ENCODE results near the gene PLEK. TPM values are rescaled to one million over a fixed set of nuclear protein-coding genes. Genes with fewer than 3 reads are reported as not detected.

PLEK gene, protein sequence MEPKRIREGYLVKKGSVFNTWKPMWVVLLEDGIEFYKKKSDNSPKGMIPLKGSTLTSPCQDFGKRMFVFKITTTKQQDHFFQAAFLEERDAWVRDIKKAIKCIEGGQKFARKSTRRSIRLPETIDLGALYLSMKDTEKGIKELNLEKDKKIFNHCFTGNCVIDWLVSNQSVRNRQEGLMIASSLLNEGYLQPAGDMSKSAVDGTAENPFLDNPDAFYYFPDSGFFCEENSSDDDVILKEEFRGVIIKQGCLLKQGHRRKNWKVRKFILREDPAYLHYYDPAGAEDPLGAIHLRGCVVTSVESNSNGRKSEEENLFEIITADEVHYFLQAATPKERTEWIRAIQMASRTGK
- 397 and 442 TPM in 2 replicates for total RNA-seq (2013; cell fraction: nucleolus; rRNA removed)
- total RNA-seq (2014; rRNA removed) (270 and 329 TPM in 2 replicates), total RNA-seq (2014; rRNA removed; fragmentation: Illumina TruSeq; extraction: Trizol) (371 and 378 TPM in 2 replicates), total RNA-seq (2021) (319 and 335 TPM in 2 replicates), polyA plus RNA-seq (2011; rRNA removed) (804 and 985 TPM in 2 replicates), polyA plus RNA-seq (2014; fragmentation: Illumina TruSeq; extraction: Trizol) (466 and 545 TPM in 2 replicates), polyA plus RNA-seq (2014; fragmentation: Nextera tagmentation; extraction: Ambion mirVana) (100 to 1,000 TPM; 410 to 617 TPM), polyA plus RNA-seq (2014; rRNA removed) (283 and 353 TPM in 2 replicates), polyA plus RNA-seq (2016; fragmentation: Nextera tagmentation; extraction: Ambion mirVana) (100 to 1,000 TPM; 229 to 238 TPM), polyA minus RNA-seq (2011; rRNA and poly(A)+ RNA removed) (394 and 411 TPM in 2 replicates), Bru-seq, nascent RNA (percentile 99 among the genes with signal in this experiment), BruChase-seq, experiment 1, labeled RNA remaining after a 6-hour chase (percentile 98 among the genes with signal in this experiment), BruChase-seq, experiment 2, labeled RNA remaining after a 2-hour chase (percentile 99 among the genes with signal in this experiment)
- 166 TPM for polyA plus RNA-seq (2011; ENCODE audit: low read depth)
- 433 and 504 TPM in 2 replicates for polyA plus RNA-seq (2011; cell fraction: cytosol; rRNA removed)
- 396 and 451 TPM in 2 replicates for polyA plus RNA-seq (2011; cell fraction: nucleus; rRNA removed)
- polyA plus RNA-seq (2012), result 204 and 209 TPM in 2 replicates
- 150 and 184 TPM in 2 replicates for polyA minus RNA-seq (2011; cell fraction: cytosol; rRNA and poly(A)+ RNA removed)
- 97.7 and 128 TPM in 2 replicates for polyA minus RNA-seq (2011; cell fraction: nucleus; rRNA and poly(A)+ RNA removed)
- long read RNA-seq, experiment 1, transcript PLEK-201 (9 exons, 2,869 nt), result major isoform, 559 of 671 reads
- long read RNA-seq, experiment 1, transcript PLEK-202 (4 exons, 742 nt), result minor isoform, 15 of 671 reads
- long read RNA-seq, experiment 1, partial matches to known transcripts, result 67 of 671 reads
- long read RNA-seq, experiment 1, other reads (novel, unspliced or antisense), result 30 of 671 reads
- long read RNA-seq, experiment 2, transcript PLEK-202 (4 exons, 742 nt), result minor isoform, 106 of 5,335 reads
- long read RNA-seq, experiment 2, transcript PLEK-201 (9 exons, 2,869 nt), result major isoform, 4,730 of 5,335 reads
- long read RNA-seq, experiment 2, partial matches to known transcripts, result 283 of 5,335 reads
- long read RNA-seq, experiment 2, other reads (novel, unspliced or antisense), result 216 of 5,335 reads

DNA sequence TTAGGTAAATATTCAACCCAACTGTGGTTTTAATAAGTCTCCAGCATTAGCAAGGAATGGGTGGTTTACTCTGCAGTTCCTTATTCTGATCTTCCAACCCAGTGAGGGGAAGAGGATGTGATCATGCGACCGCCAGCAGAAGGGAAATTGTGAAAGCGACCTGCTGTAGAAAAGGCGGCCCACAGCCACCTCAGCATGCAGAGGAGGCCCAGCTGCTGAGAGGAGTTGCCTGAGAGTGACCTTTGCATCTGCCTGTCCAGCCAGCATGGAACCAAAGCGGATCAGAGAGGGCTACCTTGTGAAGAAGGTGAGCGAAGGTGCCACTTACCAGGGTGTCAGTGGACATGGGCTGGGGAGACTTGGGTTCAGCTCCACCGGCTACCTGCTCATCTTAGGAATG lies at the start of gene PLEK:
PLEK (plus strand) TSS at position 196 of the 400 bp plus-strand sequence; CDS start at position 266, 70 bp downstream.
- SMC1A ChIA-PET (ENCODE audit: uncharacterized antibody, unreplicated experiment), result interaction anchor here (0.7 to 10.7 kb wide), 12 partner anchors 8 to 101 kb away, joined by 3 to 166 read pairs (median 6); no protein-coding TSS in a partner anchor
- no peak for FAIRE-seq
- Histone ChIP-seq H3K4me2 (ENCODE audit: control insufficient read depth, insufficient read depth) (peak within 1 kb of the TSS; percentile 94), H3K27ac (ENCODE audit: control insufficient read depth, insufficient read depth) (peak within 1 kb of the TSS; percentile 94), H3K4me3 (peak within 1 kb of the TSS; percentile 84), H3K9me3 (replicated peaks; ENCODE audit: control insufficient read depth, insufficient read depth, low read length) (no peaks in the 10 kb centered on the region; the same call in 2 of the 3 replicates), H2AFZ (ENCODE audit: control insufficient read depth, low read depth, low read length) (peak within 1 kb of the TSS; percentile 67), H3K4me1 (ENCODE audit: control insufficient read depth, insufficient read depth, low read length) (peaks cover 23% of the 10 kb centered on the region), H3K36me3 (ENCODE audit: control insufficient read depth in 2 of 2, insufficient read depth in 2 of 2, low read length in 1 of 2) (no peaks in the 10 kb centered on the region; a peak in 1 of 4 replicates), H3K9ac (ENCODE audit: control insufficient read depth, insufficient read depth, low read length) (peak within 1 kb of the TSS; percentile 96), H3K79me2 (ENCODE audit: control insufficient read depth, insufficient read depth, low read length) (peaks cover 76% of the 10 kb centered on the region), H3K27me3 (replicated peaks in 1 of 2; ENCODE audit: control insufficient read depth in 2 of 2, insufficient read depth in 2 of 2, low read length in 1 of 2) (no peaks in the 10 kb centered on the region), H4K20me1 (ENCODE audit: control insufficient read depth, insufficient read depth) (no peaks in the 10 kb centered on the region)
- 2% methylated on average over 7 of the region's 7 CpGs for WGBS (ENCODE audit: insufficient coverage, insufficient replicate concordance, low lambda C conversion rate, missing lambda C conversion rate)
- BruUV-seq (replicated peaks), result no TSS peak
- in situ Hi-C loops (cut with MboI) (no loop called here), intact Hi-C loops (cut with micrococcal nuclease; ENCODE audit: unreplicated experiment) (loop anchor here (5.0 kb wide), 1 partner anchor 113 kb away; the partner anchor contains the start of gene PPP3R1)
- RAD21 ChIA-PET (ENCODE audit: unreplicated experiment), result interaction anchor here (0.9 to 7.5 kb wide), 10 partner anchors 9 to 113 kb away, joined by 3 to 83 read pairs (median 9); partner anchors contain the start of gene PPP3R1
- peak; percentile 73 for ATAC-seq
- CTCF ChIA-PET, result interaction anchor here (1.2 to 5.2 kb wide), 12 partner anchors 9 to 243 kb away, joined by 3 to 39 read pairs (median 6); no protein-coding TSS in a partner anchor
- no peak for DNase-seq (ENCODE audit: low read depth, low spot score)
- POLR2A ChIA-PET, result interaction anchor here (1.0 to 5.8 kb wide), 7 partner anchors 14 to 75 kb away, joined by 3 to 53 read pairs (median 10); no protein-coding TSS in a partner anchor
- TF ChIP-seq, protein P1, sequence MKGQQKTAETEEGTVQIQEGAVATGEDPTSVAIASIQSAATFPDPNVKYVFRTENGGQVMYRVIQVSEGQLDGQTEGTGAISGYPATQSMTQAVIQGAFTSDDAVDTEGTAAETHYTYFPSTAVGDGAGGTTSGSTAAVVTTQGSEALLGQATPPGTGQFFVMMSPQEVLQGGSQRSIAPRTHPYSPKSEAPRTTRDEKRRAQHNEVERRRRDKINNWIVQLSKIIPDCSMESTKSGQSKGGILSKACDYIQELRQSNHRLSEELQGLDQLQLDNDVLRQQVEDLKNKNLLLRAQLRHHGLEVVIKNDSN (IDR thresholded peaks at IDR 0.05; ENCODE audit: borderline replicate concordance, extremely low read length, insufficient read depth, low read depth, low read length), result no peak
- no peak for TF ChIP-seq TBL1XR1 (IDR thresholded peaks at IDR 0.05; ENCODE audit: low read depth, low read length)
- TF ChIP-seq, protein P2, sequence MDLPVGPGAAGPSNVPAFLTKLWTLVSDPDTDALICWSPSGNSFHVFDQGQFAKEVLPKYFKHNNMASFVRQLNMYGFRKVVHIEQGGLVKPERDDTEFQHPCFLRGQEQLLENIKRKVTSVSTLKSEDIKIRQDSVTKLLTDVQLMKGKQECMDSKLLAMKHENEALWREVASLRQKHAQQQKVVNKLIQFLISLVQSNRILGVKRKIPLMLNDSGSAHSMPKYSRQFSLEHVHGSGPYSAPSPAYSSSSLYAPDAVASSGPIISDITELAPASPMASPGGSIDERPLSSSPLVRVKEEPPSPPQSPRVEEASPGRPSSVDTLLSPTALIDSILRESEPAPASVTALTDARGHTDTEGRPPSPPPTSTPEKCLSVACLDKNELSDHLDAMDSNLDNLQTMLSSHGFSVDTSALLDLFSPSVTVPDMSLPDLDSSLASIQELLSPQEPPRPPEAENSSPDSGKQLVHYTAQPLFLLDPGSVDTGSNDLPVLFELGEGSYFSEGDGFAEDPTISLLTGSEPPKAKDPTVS (IDR thresholded peaks at IDR 0.05; ENCODE audit: low read depth, low read length), result no peak
- no peak for TF ChIP-seq RAD51 (IDR thresholded peaks at IDR 0.05)
- TF ChIP-seq, protein P3, sequence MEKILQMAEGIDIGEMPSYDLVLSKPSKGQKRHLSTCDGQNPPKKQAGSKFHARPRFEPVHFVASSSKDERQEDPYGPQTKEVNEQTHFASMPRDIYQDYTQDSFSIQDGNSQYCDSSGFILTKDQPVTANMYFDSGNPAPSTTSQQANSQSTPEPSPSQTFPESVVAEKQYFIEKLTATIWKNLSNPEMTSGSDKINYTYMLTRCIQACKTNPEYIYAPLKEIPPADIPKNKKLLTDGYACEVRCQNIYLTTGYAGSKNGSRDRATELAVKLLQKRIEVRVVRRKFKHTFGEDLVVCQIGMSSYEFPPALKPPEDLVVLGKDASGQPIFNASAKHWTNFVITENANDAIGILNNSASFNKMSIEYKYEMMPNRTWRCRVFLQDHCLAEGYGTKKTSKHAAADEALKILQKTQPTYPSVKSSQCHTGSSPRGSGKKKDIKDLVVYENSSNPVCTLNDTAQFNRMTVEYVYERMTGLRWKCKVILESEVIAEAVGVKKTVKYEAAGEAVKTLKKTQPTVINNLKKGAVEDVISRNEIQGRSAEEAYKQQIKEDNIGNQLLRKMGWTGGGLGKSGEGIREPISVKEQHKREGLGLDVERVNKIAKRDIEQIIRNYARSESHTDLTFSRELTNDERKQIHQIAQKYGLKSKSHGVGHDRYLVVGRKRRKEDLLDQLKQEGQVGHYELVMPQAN (conservative IDR thresholded peaks at IDR 0.05), result no peak
- TF ChIP-seq, protein P4, sequence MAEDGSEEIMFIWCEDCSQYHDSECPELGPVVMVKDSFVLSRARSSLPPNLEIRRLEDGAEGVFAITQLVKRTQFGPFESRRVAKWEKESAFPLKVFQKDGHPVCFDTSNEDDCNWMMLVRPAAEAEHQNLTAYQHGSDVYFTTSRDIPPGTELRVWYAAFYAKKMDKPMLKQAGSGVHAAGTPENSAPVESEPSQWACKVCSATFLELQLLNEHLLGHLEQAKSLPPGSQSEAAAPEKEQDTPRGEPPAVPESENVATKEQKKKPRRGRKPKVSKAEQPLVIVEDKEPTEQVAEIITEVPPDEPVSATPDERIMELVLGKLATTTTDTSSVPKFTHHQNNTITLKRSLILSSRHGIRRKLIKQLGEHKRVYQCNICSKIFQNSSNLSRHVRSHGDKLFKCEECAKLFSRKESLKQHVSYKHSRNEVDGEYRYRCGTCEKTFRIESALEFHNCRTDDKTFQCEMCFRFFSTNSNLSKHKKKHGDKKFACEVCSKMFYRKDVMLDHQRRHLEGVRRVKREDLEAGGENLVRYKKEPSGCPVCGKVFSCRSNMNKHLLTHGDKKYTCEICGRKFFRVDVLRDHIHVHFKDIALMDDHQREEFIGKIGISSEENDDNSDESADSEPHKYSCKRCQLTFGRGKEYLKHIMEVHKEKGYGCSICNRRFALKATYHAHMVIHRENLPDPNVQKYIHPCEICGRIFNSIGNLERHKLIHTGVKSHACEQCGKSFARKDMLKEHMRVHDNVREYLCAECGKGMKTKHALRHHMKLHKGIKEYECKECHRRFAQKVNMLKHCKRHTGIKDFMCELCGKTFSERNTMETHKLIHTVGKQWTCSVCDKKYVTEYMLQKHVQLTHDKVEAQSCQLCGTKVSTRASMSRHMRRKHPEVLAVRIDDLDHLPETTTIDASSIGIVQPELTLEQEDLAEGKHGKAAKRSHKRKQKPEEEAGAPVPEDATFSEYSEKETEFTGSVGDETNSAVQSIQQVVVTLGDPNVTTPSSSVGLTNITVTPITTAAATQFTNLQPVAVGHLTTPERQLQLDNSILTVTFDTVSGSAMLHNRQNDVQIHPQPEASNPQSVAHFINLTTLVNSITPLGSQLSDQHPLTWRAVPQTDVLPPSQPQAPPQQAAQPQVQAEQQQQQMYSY (CRISPR knock-in tag; IDR thresholded peaks at IDR 0.05), result no peak
- no peak for TF ChIP-seq ZNF622 (IDR thresholded peaks at IDR 0.05)
- TF ChIP-seq NFIC (IDR thresholded peaks at IDR 0.05; ENCODE audit: low read depth, low read length), result peak; percentile 27; the same call in 1 of the 2 replicates

Measured in GM12878 (cell line).